GM19193 (cell line): ENCODE measurements around the gene RDH8.

Experiments used
- POLR2A ChIP-seq: IDR thresholded peaks from 4 replicates; pipeline ENCODE4 v1.6.1; 2011; ENCODE audit not compliant: insufficient read depth, insufficient read length; ENCODE audit errors: extremely low read depth

RDH8 gene

GRCh38 chr19:10013316-10013715 is at the start of gene RDH8:
Gene RDH8 (plus strand): TSS chr19:10013483. CDS start chr19:10013498, 15 bp downstream.
- no peak for TF ChIP-seq POLR2A

DNA sequence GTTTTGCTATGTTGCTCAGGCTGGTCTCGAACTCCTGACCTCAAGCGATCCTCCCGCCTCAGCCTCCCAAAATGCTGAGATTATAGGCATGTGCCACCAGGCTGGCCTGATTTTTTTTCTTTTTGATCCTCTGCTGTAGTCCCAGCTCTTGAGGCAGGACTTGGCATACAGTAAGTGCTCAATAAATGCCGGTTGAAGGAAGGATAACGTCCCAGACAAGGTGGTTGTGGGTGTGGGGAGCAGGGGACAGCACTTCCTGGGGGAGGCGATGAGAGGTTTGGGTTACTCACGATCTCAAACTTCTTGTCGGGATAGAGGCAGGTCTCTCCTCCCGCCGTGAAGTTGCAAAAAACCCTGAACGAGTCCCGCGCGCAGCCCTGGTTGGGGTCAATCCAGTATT is 47.3 kb upstream of the RDH8 start:
- TF ChIP-seq POLR2A: no peak

DNA sequence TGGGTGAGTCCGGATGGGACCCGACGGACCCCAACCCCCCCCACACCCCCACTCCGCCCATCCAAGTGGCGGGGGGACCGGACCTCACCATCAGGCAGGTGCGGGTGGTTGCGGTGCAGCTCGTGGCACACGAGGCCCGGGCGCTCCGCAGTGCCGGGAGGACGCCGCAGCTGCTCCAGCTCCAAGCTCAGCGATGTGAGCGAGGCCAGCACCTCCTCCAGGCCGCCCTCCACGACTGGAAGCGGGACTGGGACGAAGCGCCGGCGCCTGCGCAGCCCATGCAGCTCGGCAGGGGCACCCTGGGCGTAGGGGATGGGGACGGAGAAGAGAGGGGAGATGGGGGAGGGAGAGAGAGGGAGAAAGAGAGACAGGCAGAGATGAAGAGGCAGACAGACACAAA is 46.8 kb upstream of the RDH8 start:
- TF ChIP-seq POLR2A: no peak

GRCh38 chr19:9967326-9967725 is 46.0 kb upstream of the RDH8 start:
- TF ChIP-seq POLR2A: no peak

- no peak for TF ChIP-seq POLR2A
Observed at GRCh38 chr19:9968820-9969687, 44.2 kb upstream of the RDH8 start.

- TF ChIP-seq POLR2A: no peak
Observed at GRCh38 chr19:9969688-9969975, 43.7 kb upstream of the RDH8 start.

DNA sequence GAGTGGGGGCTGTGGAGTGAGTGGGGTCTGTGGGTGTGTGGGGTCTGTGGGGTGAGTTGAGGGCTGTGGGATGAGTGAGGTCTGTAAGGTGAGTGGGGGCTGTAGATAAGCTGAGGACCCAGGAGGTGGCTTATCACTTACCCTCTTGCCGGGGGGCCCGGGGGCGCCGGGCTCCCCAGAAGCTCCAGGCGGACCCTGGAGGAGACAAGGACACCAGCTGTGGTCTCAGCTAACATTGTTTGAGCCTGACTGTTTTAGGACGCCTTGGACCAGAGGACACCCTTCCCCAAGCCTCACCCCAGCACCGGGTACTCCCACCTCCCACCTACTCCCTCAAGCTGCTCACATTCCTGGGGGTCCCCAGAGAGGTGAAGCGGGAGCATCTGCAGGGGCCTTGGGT is 42.8 kb upstream of the RDH8 start:
- TF ChIP-seq POLR2A: no peak

DNA sequence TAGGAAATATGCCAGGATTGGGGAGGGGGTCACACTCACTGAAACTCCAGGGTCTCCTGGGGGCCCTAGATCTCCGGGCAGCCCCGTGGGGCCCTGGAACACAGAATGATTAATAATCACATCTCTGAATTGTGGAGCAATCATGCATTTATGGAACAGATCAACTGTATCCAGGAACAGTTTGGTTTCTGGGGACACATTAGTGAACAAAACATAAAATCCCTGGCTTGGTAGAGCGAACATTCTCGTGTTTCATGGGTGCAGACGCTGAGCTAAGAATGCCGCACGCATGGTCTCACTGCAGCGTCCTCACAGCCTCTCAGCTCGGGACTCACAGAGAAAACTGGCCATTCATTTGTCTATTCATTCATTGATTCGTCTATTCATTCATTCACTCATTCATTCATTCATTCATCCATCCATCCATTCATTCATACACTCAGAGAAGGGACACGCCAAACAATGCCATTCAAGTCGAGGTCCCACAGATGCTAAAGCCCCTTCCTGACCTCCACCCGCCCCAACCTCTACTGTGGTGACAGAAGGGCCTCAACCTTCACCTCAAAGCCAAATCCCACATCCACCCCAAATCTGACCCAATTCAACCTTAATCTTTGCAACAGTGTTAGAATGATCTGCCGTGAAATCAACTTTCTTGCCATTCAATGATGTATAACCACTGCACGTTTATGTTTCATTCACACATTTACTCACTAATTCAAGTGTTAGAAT is 42.0 kb upstream of the RDH8 start:
- no peak for TF ChIP-seq POLR2A

DNA sequence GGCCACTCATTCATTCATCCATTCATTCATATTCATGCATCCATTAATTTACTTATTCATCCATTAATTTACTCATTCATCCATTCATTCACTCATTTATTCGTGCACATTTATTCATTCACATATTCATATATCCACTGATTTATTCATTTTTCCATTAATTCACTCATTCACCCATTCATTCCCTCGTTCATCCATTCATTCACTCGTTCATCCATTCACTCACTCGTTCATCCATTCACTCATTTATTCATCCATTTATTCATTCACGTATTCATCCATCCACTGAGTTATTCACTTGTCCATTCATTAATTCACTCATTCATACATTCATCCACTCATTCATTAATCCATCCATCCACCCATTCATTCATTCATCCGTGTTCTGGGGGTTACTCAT is 41.2 kb upstream of the RDH8 start:
- TF ChIP-seq POLR2A: no peak

- no peak for TF ChIP-seq POLR2A
Observed at GRCh38 chr19:9981406-9982260, 31.6 kb upstream of the RDH8 start.

- no peak for TF ChIP-seq POLR2A
Observed at GRCh38 chr19:9986787-9987281, 26.4 kb upstream of the RDH8 start.

DNA sequence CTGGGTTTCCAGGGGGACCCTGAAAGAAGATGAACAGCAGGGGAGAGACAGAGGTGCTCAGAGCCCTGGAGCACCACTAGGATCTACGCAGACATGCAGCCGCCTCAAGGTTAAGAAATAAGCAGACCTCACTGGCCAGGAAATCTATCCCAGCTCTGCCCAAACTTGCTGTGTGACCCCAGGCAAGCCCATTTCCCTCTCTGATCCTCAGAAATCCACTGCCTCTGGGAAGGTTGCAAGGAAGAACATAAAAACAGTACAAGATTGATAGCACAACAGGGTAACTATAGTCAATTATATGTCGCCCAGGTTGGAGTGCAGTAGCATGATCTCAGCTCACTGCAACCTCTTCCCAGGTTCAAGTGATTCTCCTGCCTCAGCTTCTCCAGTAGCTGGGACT is 23.8 kb upstream of the RDH8 start:
- TF ChIP-seq POLR2A: no peak

GRCh38 chr19:9991425-9992191 is 21.7 kb upstream of the RDH8 start:
- no peak for TF ChIP-seq POLR2A

DNA sequence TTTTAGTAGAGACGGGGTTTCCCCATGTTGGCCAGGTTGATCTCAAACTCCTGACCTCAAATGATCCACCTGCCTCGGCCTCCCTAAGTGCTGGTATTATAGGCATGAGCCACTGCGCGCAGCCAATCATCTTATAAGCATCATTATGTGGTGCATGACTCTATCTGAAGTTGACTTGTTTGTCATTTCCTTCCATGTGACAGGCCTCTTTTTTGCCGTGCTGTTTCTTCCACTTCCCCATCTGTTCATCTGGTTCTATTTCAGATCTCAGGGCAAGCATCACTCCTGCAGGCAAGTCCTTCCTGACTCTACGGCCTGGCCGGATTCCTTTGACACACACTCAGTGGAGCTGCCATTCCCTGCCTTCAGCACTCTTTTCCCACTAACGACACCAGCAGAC is 18.2 kb upstream of the RDH8 start:
- no peak for TF ChIP-seq POLR2A
